ENCODE measurements around the gene DENND10. TPM values are rescaled to one million over a fixed set of nuclear protein-coding genes. Genes with fewer than 3 reads are reported as not detected.
"Not testable (repeated sequence)": the region's sequence is repeated elsewhere in the genome, so short reads cannot be mapped to it uniquely, and the experiment has no call there.

The DENND10 gene
- total RNA-seq, 2 experiments from 2014 or later = 38.8 to 43.1 TPM

GRCh38 chr10:119105155-119105554 lies 1.2 kb downstream of the DENND10 start:
- POLR2A ChIA-PET = interaction anchor here (0.6 to 3.7 kb wide), 10 partner anchors 14 to 759 kb away, joined by 3 to 42 read pairs (median 4); partner anchors contain the start of genes EIF3A and SFXN4
- no peak for ATAC-seq (ENCODE audit: low read depth)

DNA sequence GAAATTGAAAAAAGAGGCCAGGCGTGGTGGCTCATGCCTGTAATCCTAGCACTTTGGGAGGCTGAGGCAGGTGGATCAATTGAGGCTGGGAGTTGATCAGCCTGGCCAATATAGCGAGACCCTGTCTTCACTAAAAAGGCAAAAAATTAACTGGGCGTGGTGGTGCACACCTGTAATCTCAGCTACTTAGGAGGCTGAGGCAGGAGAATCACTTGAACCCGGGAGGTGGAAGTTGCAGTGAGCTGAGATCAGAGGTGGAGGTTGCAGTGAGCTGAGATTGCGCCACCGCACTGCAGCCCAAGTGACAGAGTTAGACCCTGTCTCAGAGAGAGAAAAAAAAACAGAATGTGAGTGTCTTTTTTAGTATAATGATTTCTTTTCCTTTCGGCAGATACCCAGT lies 2.0 kb downstream of the DENND10 start:
- POLR2A ChIA-PET = interaction anchor here (3.0 kb wide), 1 partner anchor 26 kb away, joined by 16 read pairs; the partner anchor contains the start of gene EIF3A
- H3K9me3 Mint-ChIP-seq; DNase-seq; H3K36me3 Mint-ChIP-seq; ATAC-seq (ENCODE audit: low read depth); H3K4me1 Mint-ChIP-seq; H3K27me3 Mint-ChIP-seq; H3K27ac Mint-ChIP-seq: not testable (repeated sequence)
- peak overlapping the region; percentile 81 for H3K4me3 Mint-ChIP-seq

More at GRCh38 chr10:119105155-119105554, 1.2 kb downstream of the DENND10 start:
- peaks cover 9% of the 10 kb centered on the region for H3K4me1 Mint-ChIP-seq
- H3K27ac Mint-ChIP-seq = no peak overlapping the region
- H3K9me3 Mint-ChIP-seq = no peaks in the 10 kb centered on the region
- no peak for DNase-seq
- H3K4me3 Mint-ChIP-seq = peak overlapping the region; percentile 81
- peaks cover 7% of the 10 kb centered on the region for H3K36me3 Mint-ChIP-seq
- H3K27me3 Mint-ChIP-seq = peaks cover 9% of the 10 kb centered on the region

DNA sequence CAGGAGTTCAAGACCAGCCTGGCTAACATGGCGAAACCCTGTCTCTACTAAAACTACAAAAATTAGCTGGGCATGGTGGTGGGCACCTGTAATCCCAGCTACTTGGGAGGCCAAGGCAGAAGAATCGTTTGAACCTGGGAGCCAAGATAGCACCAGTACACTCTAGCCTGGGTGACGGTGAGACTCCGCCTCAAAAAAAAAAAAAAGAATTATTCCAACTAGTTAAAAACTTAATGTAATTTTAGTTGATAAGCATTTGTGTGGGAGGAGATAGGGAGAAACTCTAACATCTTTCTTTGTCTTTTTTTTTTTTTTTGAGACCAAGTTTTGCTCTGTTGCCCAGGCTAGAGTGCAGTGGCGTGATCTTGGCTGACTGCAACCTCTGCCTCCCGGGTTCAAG lies 3.2 kb downstream of the DENND10 start:
- POLR2A ChIA-PET; H3K27ac Mint-ChIP-seq; H3K4me1 Mint-ChIP-seq; H3K4me3 Mint-ChIP-seq; H3K9me3 Mint-ChIP-seq; H3K36me3 Mint-ChIP-seq; DNase-seq; ATAC-seq (ENCODE audit: low read depth); H3K27me3 Mint-ChIP-seq: not testable (repeated sequence)

GRCh38 chr10:119107771-119108170 lies 3.9 kb downstream of the DENND10 start:
- H3K4me1 Mint-ChIP-seq; H3K27me3 Mint-ChIP-seq; H3K4me3 Mint-ChIP-seq; H3K9me3 Mint-ChIP-seq; H3K36me3 Mint-ChIP-seq; ATAC-seq (ENCODE audit: low read depth); DNase-seq; POLR2A ChIA-PET; H3K27ac Mint-ChIP-seq: not testable (repeated sequence)

- Mint-ChIP-seq H3K27ac (no peak overlapping the region), H3K4me1 (peaks cover 8% of the 10 kb centered on the region), H3K27me3 (no peaks in the 10 kb centered on the region), H3K36me3 (peaks cover 21% of the 10 kb centered on the region), H3K9me3 (no peaks in the 10 kb centered on the region), H3K4me3 (no peak overlapping the region)
- DNase-seq (no peak), ATAC-seq (ENCODE audit: low read depth) (no peak)
- POLR2A ChIA-PET = interaction anchor here (0.6 kb wide), 1 partner anchor 11 kb away, joined by 3 read pairs; no protein-coding TSS in a partner anchor
These were observed 8.1 kb downstream of the DENND10 start for GRCh38 chr10:119112056-119112455.

DNA sequence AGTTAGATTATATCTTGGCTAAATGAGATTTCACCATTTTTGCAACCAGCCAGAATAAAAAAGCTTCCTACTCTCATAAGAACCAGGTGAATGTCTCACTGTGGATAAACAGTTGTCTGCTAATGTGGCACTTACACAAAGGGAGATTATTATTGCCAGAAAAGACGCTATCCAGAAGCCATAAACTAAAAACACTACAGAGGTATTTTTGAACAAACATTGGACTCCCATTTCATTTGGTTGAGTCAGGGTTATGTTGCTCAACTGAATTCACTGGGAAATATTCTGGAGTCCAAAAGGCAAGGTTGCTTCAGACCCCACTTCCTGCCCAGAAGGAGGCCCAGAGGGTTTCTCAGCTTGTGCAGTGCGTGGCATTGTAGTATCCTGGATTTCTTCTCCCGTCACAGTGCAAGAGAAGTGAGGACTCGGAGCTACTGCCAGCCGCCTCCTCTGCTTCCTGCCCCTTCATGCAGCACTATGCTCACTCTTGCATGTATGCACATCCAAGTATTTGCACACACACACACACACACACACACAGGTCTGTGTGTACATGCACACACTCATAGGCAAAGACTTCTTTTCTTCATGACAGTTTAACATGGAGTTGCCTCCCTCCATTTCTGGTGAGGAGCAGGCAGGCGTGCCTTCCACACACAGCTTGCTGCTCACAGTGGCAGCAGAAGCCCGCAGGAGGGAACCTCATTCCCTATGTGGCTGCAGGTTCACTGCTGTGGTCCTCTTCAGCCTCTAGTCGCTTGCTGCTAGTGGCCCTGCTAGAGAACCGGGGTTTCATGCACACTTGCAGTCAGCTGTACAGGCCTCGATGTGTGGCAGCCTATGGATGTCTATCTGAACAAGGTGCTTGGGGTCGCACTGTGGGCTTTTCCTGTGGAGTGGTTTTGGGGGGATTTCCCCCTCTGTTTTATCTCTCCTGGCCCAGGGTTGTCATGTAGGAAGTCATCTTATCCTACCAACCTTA lies 10.1 kb downstream of the DENND10 start:
- H3K27me3 Mint-ChIP-seq = no peaks in the 10 kb centered on the region
- ATAC-seq (ENCODE audit: low read depth) = no peak
- POLR2A ChIA-PET = interaction anchor here (0.9 to 1.7 kb wide), 2 partner anchors 10 to 18 kb away, joined by 4 to 13 read pairs; partner anchors contain the start of gene DENND10
- no peak overlapping the region for H3K4me3 Mint-ChIP-seq
- no peaks in the 10 kb centered on the region for H3K9me3 Mint-ChIP-seq
- peaks cover 21% of the 10 kb centered on the region for H3K36me3 Mint-ChIP-seq
- H3K27ac Mint-ChIP-seq = peak overlapping the region; percentile 5
- no peak for DNase-seq
- peaks cover 8% of the 10 kb centered on the region for H3K4me1 Mint-ChIP-seq

- peaks cover 30% of the 10 kb centered on the region for H3K36me3 Mint-ChIP-seq
- POLR2A ChIA-PET = interaction anchor here (0.6 to 1.7 kb wide), 4 partner anchors 12 to 87 kb away, joined by 3 to 13 read pairs (median 4); partner anchors contain the start of gene DENND10
These were observed 12.0 kb downstream of the DENND10 start for GRCh38 chr10:119115926-119116325.

GRCh38 chr10:119116326-119116951 lies 12.5 kb downstream of the DENND10 start:
- no peak overlapping the region for H3K4me3 Mint-ChIP-seq
- no peaks in the 10 kb centered on the region for H3K27me3 Mint-ChIP-seq
- ATAC-seq (ENCODE audit: low read depth) = no peak
- H3K27ac Mint-ChIP-seq = no peak overlapping the region
- peaks cover 20% of the 10 kb centered on the region for H3K4me1 Mint-ChIP-seq
- peaks cover 31% of the 10 kb centered on the region for H3K36me3 Mint-ChIP-seq
- POLR2A ChIA-PET = interaction anchor here (0.7 to 1.7 kb wide), 4 partner anchors 12 to 86 kb away, joined by 3 to 13 read pairs (median 4); partner anchors contain the start of gene DENND10
- DNase-seq = no peak
- H3K9me3 Mint-ChIP-seq = no peaks in the 10 kb centered on the region

More at GRCh38 chr10:119115926-119116325, 12.0 kb downstream of the DENND10 start:
- DNase-seq = no peak
- ATAC-seq (ENCODE audit: low read depth) = no peak
- H3K9me3 Mint-ChIP-seq = no peaks in the 10 kb centered on the region
- peaks cover 20% of the 10 kb centered on the region for H3K4me1 Mint-ChIP-seq
- H3K27ac Mint-ChIP-seq = no peak overlapping the region
- H3K27me3 Mint-ChIP-seq = no peaks in the 10 kb centered on the region
- H3K4me3 Mint-ChIP-seq = no peak overlapping the region

DNA sequence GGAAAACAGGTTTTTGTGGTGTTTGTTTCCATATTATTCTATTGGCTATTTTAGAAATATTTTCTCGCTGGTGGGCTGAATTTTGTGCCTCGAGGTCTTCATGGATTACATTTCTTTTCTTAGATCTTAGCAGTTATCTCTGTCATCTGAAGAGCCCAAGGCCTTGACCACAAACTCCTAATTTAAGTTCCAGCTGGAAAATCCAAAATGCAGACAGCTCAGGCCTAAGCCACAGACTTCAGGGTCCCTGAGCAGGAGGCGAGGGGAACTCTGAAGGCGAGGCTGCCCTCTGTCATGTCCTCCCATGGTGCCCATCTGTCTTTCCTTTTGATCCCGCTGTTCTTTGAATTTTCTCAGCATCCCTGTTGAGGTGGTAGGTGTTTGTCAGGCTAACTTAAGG lies 14.3 kb downstream of the DENND10 start:
- DNase-seq (no peak), ATAC-seq (ENCODE audit: low read depth) (no peak)
- POLR2A ChIA-PET = no interaction called here
- H3K36me3 Mint-ChIP-seq = peaks cover 39% of the 10 kb centered on the region
- H3K27ac Mint-ChIP-seq = no peak overlapping the region
- no peak overlapping the region for H3K4me3 Mint-ChIP-seq
- H3K4me1 Mint-ChIP-seq = peaks cover 20% of the 10 kb centered on the region
- H3K27me3 Mint-ChIP-seq = no peaks in the 10 kb centered on the region
- H3K9me3 Mint-ChIP-seq = no peaks in the 10 kb centered on the region

- DNase-seq = no peak
- no peak overlapping the region for H3K27ac Mint-ChIP-seq
- POLR2A ChIA-PET = interaction anchor here (2.4 kb wide), 1 partner anchor 12 kb away, joined by 8 read pairs; no protein-coding TSS in a partner anchor
- peaks cover 37% of the 10 kb centered on the region for H3K36me3 Mint-ChIP-seq
- no peak for ATAC-seq (ENCODE audit: low read depth)
- H3K9me3 Mint-ChIP-seq = no peaks in the 10 kb centered on the region
- H3K27me3 Mint-ChIP-seq = no peaks in the 10 kb centered on the region
- no peak overlapping the region for H3K4me3 Mint-ChIP-seq
- peaks cover 12% of the 10 kb centered on the region for H3K4me1 Mint-ChIP-seq
These were observed 15.5 kb downstream of the DENND10 start for GRCh38 chr10:119119400-119119799.

DNA sequence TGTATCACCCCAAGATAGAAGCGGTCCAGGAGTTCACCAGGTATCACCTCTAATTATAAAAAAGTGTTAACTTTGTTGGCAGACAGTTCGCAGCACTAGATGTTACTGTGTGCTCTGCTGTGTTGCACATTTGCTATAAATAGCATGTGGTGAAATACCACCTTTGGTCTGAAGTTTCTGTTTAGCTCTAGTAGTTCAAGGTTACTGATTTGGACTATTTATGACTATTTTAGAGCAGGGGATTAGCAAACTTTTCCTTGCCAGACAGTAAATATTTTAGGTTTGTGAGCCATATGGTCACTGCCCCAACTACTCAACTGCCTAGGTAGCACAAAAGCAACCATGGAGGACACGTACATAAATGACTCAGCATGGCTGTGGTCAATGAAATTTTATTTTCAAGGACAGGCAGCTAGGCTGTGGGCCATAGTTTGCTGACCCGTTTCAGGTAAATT lies 16.5 kb downstream of the DENND10 start:
- Mint-ChIP-seq H3K27me3 (no peaks in the 10 kb centered on the region), H3K4me1 (peaks cover 12% of the 10 kb centered on the region), H3K36me3 (peaks cover 33% of the 10 kb centered on the region), H3K9me3 (no peaks in the 10 kb centered on the region), H3K4me3 (no peak overlapping the region), H3K27ac (peak overlapping the region; percentile 34)
- POLR2A ChIA-PET = interaction anchor here (2.4 kb wide), 1 partner anchor 11 kb away, joined by 8 read pairs; no protein-coding TSS in a partner anchor
- ATAC-seq (ENCODE audit: low read depth) (peak; percentile 42), DNase-seq (no peak)

GRCh38 chr10:119120875-119121274 lies 17.0 kb downstream of the DENND10 start:
- ATAC-seq (ENCODE audit: low read depth) = no peak

GRCh38 chr10:119125942-119126341 lies 22.0 kb downstream of the DENND10 start:
- peaks cover 51% of the 10 kb centered on the region for H3K36me3 Mint-ChIP-seq
- H3K27ac Mint-ChIP-seq = no peak overlapping the region
- H3K4me3 Mint-ChIP-seq = no peak overlapping the region
- H3K9me3 Mint-ChIP-seq = no peaks in the 10 kb centered on the region
- ATAC-seq (ENCODE audit: low read depth) (no peak), DNase-seq (no peak)
- H3K27me3 Mint-ChIP-seq = no peaks in the 10 kb centered on the region
- peaks cover 17% of the 10 kb centered on the region for H3K4me1 Mint-ChIP-seq
- POLR2A ChIA-PET = interaction anchor here (0.7 kb wide), 1 partner anchor 363 kb away, joined by 6 read pairs; no protein-coding TSS in a partner anchor

More at GRCh38 chr10:119120875-119121274, 17.0 kb downstream of the DENND10 start:
- no peaks in the 10 kb centered on the region for H3K27me3 Mint-ChIP-seq
- H3K27ac Mint-ChIP-seq = no peak overlapping the region
- peaks cover 35% of the 10 kb centered on the region for H3K36me3 Mint-ChIP-seq
- peaks cover 12% of the 10 kb centered on the region for H3K4me1 Mint-ChIP-seq
- DNase-seq = no peak
- H3K9me3 Mint-ChIP-seq = no peaks in the 10 kb centered on the region
- POLR2A ChIA-PET = interaction anchor here (2.4 kb wide), 1 partner anchor 10 kb away, joined by 8 read pairs; no protein-coding TSS in a partner anchor
- no peak overlapping the region for H3K4me3 Mint-ChIP-seq
